Endothelial cell of umbilical vein (primary cell): ENCODE data around the gene MYH15.

Experiments
- EZH2 ChIP-seq: IDR thresholded peaks from 2 replicates; pipeline ENCODE4 v1.6.1; 2012; ENCODE audit warnings: borderline replicate concordance, low read depth, mild to moderate bottlenecking, moderate library complexity, low read length, inconsistent platforms; ENCODE audit not compliant: severe bottlenecking
- FOS ChIP-seq: IDR thresholded peaks from 2 replicates; pipeline ENCODE4 v1.6.1; 2011; ENCODE audit warnings: mild to moderate bottlenecking, low read length, moderate library complexity, borderline replicate concordance; ENCODE audit not compliant: insufficient read depth
- JUN ChIP-seq: IDR thresholded peaks from 2 replicates; pipeline ENCODE4 v1.6.1; 2011; ENCODE audit warnings: borderline replicate concordance, low read depth; ENCODE audit not compliant: insufficient read length, insufficient read depth
- POLR2A ChIP-seq: IDR thresholded peaks from 2 replicates; pipeline ENCODE4 v1.6.1; 2012; ENCODE audit warnings: low read depth, mild to moderate bottlenecking, control low read depth, low read length
- POLR2AphosphoS5 ChIP-seq: IDR thresholded peaks from 2 replicates; pipeline ENCODE4 v1.6.1; 2012; ENCODE audit warnings: low read depth, mild to moderate bottlenecking, control low read depth, low read length, moderate library complexity; ENCODE audit not compliant: insufficient read depth
- TF ChIP-seq, protein P1 (sequence below), 2 donors: IDR thresholded peaks; 1 replicate in 1 of 2; 2 replicates in 1 of 2; pipeline ENCODE4 v1.5.1; 2011; ENCODE audit warnings: low read length in 2 of 2, mild to moderate bottlenecking in 2 of 2, moderate library complexity in 2 of 2, control low read depth in 1 of 2, inconsistent platforms in 1 of 2, low read depth in 1 of 2; ENCODE audit not compliant: insufficient read depth in 1 of 2; ENCODE audit errors: extremely low read depth in 1 of 2

DNA sequence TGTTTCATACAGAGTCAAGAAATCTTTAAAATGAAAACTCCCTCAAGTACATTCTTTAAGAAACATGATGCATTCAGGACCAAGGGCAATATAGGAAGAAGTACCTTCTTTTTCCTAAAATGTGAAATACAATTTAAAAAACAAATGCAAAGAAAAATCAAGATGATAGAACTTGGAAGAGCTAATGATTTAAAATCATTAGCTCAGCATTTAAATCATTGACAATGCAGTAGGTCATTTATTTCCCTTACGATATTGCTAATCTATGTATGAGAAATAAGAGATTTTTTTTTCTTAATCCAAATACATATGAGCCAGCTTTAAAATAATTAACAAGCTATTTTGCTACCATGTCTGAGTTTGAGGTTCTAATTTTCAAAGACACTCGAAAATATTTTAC is 108.6 kb downstream of the MYH15 start:
- TF ChIP-seq, protein P1, sequence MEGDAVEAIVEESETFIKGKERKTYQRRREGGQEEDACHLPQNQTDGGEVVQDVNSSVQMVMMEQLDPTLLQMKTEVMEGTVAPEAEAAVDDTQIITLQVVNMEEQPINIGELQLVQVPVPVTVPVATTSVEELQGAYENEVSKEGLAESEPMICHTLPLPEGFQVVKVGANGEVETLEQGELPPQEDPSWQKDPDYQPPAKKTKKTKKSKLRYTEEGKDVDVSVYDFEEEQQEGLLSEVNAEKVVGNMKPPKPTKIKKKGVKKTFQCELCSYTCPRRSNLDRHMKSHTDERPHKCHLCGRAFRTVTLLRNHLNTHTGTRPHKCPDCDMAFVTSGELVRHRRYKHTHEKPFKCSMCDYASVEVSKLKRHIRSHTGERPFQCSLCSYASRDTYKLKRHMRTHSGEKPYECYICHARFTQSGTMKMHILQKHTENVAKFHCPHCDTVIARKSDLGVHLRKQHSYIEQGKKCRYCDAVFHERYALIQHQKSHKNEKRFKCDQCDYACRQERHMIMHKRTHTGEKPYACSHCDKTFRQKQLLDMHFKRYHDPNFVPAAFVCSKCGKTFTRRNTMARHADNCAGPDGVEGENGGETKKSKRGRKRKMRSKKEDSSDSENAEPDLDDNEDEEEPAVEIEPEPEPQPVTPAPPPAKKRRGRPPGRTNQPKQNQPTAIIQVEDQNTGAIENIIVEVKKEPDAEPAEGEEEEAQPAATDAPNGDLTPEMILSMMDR (IDR thresholded peaks at IDR 0.05; ENCODE audit: extremely low read depth in 1 of 2, insufficient read depth in 1 of 2, low read depth in 1 of 2, low read length in 2 of 2): no peak
- no peak for TF ChIP-seq JUN
- TF ChIP-seq POLR2A: no peak
- no peak for TF ChIP-seq POLR2AphosphoS5
- TF ChIP-seq FOS: no peak
- no peak for TF ChIP-seq EZH2
